H9 (cell line): ENCODE data around the gene ADAMTS17. TPM values are rescaled to one million over a fixed set of nuclear protein-coding genes. Genes with fewer than 3 reads are reported as not detected.

Experiments
- DNase-seq: peaks from one replicate; pipeline ENCODE4 v3.0.0-alpha.2; 2017
- H2AFZ ChIP-seq: one replicate; pipeline ENCODE4 v1.6.1; 2013; ENCODE audit warnings: mild to moderate bottlenecking, low read length, control low read depth, moderate library complexity
- H2AK5ac ChIP-seq: 2 replicates; pipeline ENCODE4 v1.6.1; 2013; ENCODE audit warnings: low read length, control low read depth, mixed read lengths; ENCODE audit not compliant: insufficient read length
- H2BK120ac ChIP-seq: one replicate; pipeline ENCODE4 v1.6.1; 2013; ENCODE audit warnings: low read depth, mild to moderate bottlenecking, low read length, control low read depth, inconsistent platforms; ENCODE audit not compliant: poor library complexity, severe bottlenecking
- H2BK12ac ChIP-seq: 2 replicates; pipeline ENCODE4 v1.6.1; 2013; ENCODE audit warnings: low read length, control low read depth, mixed read lengths, low read depth; ENCODE audit not compliant: insufficient read length
- H2BK15ac ChIP-seq: 2 replicates; pipeline ENCODE4 v1.6.1; 2013; ENCODE audit warnings: low read depth, low read length, control low read depth
- H2BK20ac ChIP-seq: one replicate; pipeline ENCODE4 v1.6.1; 2013; ENCODE audit warnings: low read depth, mild to moderate bottlenecking, low read length, control low read depth, inconsistent platforms; ENCODE audit not compliant: poor library complexity, severe bottlenecking
- H2BK5ac ChIP-seq: 2 replicates; pipeline ENCODE4 v1.6.1; 2013; ENCODE audit warnings: low read length, control low read depth, mixed read lengths; ENCODE audit not compliant: insufficient read length
- H3K14ac ChIP-seq: 2 replicates; pipeline ENCODE4 v1.6.1; 2013; ENCODE audit warnings: low read length, control low read depth; ENCODE audit not compliant: insufficient read depth
- H3K18ac ChIP-seq: 2 replicates; pipeline ENCODE4 v1.6.1; 2013; ENCODE audit warnings: low read depth, mild to moderate bottlenecking, mixed read lengths, low read length, control low read depth; ENCODE audit not compliant: insufficient read length
- H3K23ac ChIP-seq: 2 replicates; pipeline ENCODE4 v1.6.1; 2013; ENCODE audit warnings: low read length, control low read depth, mixed read lengths, low read depth; ENCODE audit not compliant: insufficient read length
- H3K23me2 ChIP-seq: 2 replicates; pipeline ENCODE4 v1.6.1; 2013; ENCODE audit warnings: low read depth, mild to moderate bottlenecking, mixed read lengths, low read length, control low read depth; ENCODE audit not compliant: insufficient read length, poor library complexity, severe bottlenecking
- H3K27ac ChIP-seq: 2 replicates; pipeline ENCODE4 v1.5.1; 2013; ENCODE audit warnings: low read length, control low read depth, mixed read lengths, low read depth; ENCODE audit not compliant: insufficient read length
- H3K27me3 ChIP-seq: 2 replicates; pipeline ENCODE4 v1.6.1; 2013; ENCODE audit warnings: low read length, control low read depth, inconsistent platforms; ENCODE audit not compliant: insufficient read depth
- H3K4ac ChIP-seq: 2 replicates; pipeline ENCODE4 v1.6.1; 2013; ENCODE audit warnings: low read depth, mild to moderate bottlenecking, control low read depth, inconsistent platforms, low read length, moderate library complexity
- H3K4me1 ChIP-seq: 2 replicates; pipeline ENCODE4 v1.6.1; 2013; ENCODE audit warnings: low read length, control low read depth, inconsistent platforms; ENCODE audit not compliant: insufficient read depth
- H3K4me2 ChIP-seq: 2 replicates; pipeline ENCODE4 v1.6.1; 2013; ENCODE audit warnings: low read length, control low read depth, mixed read lengths; ENCODE audit not compliant: insufficient read length, insufficient read depth
- H3K56ac ChIP-seq: 2 replicates; pipeline ENCODE4 v1.6.1; 2013; ENCODE audit warnings: low read depth, mild to moderate bottlenecking, mixed read lengths, low read length, control low read depth; ENCODE audit not compliant: insufficient read length
- H3K79me1 ChIP-seq: 2 replicates; pipeline ENCODE4 v1.6.1; 2013; ENCODE audit warnings: low read depth, mild to moderate bottlenecking, moderate library complexity, low read length, control low read depth, inconsistent platforms; ENCODE audit not compliant: insufficient read depth, poor library complexity, severe bottlenecking
- H3K79me2 ChIP-seq: 2 replicates; pipeline ENCODE4 v1.6.1; 2013; ENCODE audit warnings: low read length, control low read depth, inconsistent platforms; ENCODE audit not compliant: insufficient read depth
- H3K9ac ChIP-seq: 2 replicates; pipeline ENCODE4 v1.6.1; 2013; ENCODE audit warnings: low read length, control low read depth, mixed read lengths; ENCODE audit not compliant: insufficient read length; ENCODE audit errors: extremely low read depth
- H3K9me3 ChIP-seq: one replicate; pipeline ENCODE4 v1.6.1; 2013; ENCODE audit warnings: low read depth, low read length, inconsistent platforms; ENCODE audit not compliant: control insufficient read depth
- H3T11ph ChIP-seq: one replicate; pipeline ENCODE4 v1.6.1; 2013; ENCODE audit warnings: mild to moderate bottlenecking, low read length, control low read depth, inconsistent platforms
- H4K20me1 ChIP-seq: one replicate; pipeline ENCODE4 v1.6.1; 2013; ENCODE audit not compliant: control insufficient read depth, insufficient read length, insufficient read depth
- H4K5ac ChIP-seq: 2 replicates; pipeline ENCODE4 v1.6.1; 2013; ENCODE audit warnings: low read depth, mild to moderate bottlenecking, mixed read lengths, low read length, control low read depth; ENCODE audit not compliant: insufficient read length
- H4K8ac ChIP-seq: replicated peaks from 2 replicates; pipeline ENCODE4 v1.6.1; 2013; ENCODE audit warnings: low read length, control low read depth, mixed read lengths, low read depth; ENCODE audit not compliant: insufficient read length
- H4K91ac ChIP-seq: 2 replicates; pipeline ENCODE4 v1.6.1; 2013; ENCODE audit warnings: low read depth, mild to moderate bottlenecking, moderate library complexity, mixed read lengths, low read length, control low read depth; ENCODE audit not compliant: insufficient read length
- H3K27ac Mint-ChIP-seq, 3 experiments: 2 replicates in 2 of 3; 3 replicates in 1 of 3; pipeline ENCODE4 v1.8.0; 2020 to 2021; ENCODE audit warnings: mixed read lengths in 3 of 3, mild to moderate bottlenecking in 1 of 3, moderate library complexity in 1 of 3
- H3K27me3 Mint-ChIP-seq: 2 replicates; pipeline ENCODE4 v1.8.0; 2021; ENCODE audit warnings: low read depth, mild to moderate bottlenecking, moderate library complexity, mixed read lengths
- H3K36me3 Mint-ChIP-seq, 3 experiments: 2 replicates in 2 of 3; 3 replicates in 1 of 3; pipeline ENCODE4 v1.8.0; 2020 to 2021; ENCODE audit warnings: low read depth in 3 of 3, mixed read lengths in 3 of 3; ENCODE audit not compliant: insufficient read depth in 1 of 3
- H3K4me1 Mint-ChIP-seq, 2 experiments: 2 replicates each; pipeline ENCODE4 v1.8.0; 2020; ENCODE audit warnings: mixed read lengths in 2 of 2
- H3K4me3 Mint-ChIP-seq, 2 experiments: 2 replicates in 1 of 2; 3 replicates in 1 of 2; pipeline ENCODE4 v1.8.0; 2020 to 2021; ENCODE audit warnings: mild to moderate bottlenecking in 2 of 2, mixed read lengths in 2 of 2, moderate library complexity in 1 of 2
- H3K9me3 Mint-ChIP-seq, 2 experiments: 2 replicates in 1 of 2; 3 replicates in 1 of 2; pipeline ENCODE4 v1.8.0; 2020; ENCODE audit warnings: mild to moderate bottlenecking in 2 of 2, mixed read lengths in 2 of 2, moderate library complexity in 1 of 2
- CTCF ChIP-seq: fragments of 200-600 bp; sonication (generic); conservative IDR thresholded peaks from 3 replicates; pipeline ENCODE4 v1.8.0; 2021; ENCODE audit warnings: antibody characterized with exemption, mild to moderate bottlenecking
- WGBS: extraction: QIAGEN DNeasy Blood & Tissue Kit; methylation state at CpG from one replicate; pipeline ENCODE4 v1.1.7; 2013; ENCODE audit warnings: missing lambda C conversion rate, low lambda C conversion rate, mixed read lengths; ENCODE audit not compliant: insufficient read length; ENCODE audit errors: extremely low coverage; 5-methylcytosine and 5-hydroxymethylcytosine counted together
- total RNA-seq: library from RNA; stranded (reverse); gene quantifications from 2 replicates; pipeline ENCODE4 v1.2.1, GENCODE V29; 2021

Gene ADAMTS17
- total RNA-seq, 1 experiment from 2014 or later = 2.9 TPM

DNA sequence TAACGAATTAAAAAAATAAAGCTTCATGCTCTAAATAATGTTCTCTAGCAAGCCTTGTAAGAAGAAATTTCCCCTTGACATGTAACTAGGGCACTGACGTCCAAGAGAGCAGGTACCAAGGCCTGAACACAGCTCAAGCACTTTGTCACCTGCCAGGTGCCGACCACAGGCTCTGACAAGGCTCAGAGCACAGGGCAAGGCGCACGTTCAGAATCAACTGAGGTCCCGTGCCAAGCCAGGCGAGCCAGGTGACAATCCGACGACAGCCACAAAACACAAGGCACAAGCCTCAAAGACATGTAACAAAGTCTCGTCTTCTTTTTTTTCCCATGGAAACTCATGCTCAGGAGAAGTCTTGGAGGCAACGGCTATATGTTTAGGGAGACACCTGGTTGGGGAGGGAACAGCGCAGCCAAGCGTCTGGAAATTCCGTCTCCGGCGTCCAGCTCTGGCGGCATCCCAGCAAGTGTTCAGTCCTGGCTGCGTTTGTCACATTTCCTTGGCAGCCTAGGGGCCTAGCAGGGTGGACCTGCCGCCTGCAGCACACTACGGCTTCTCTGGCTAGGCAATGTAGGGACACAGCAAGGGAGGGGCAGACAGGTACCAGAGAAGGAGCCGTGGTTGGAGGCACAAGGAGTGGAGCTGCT is 76.7 kb downstream of the ADAMTS17 start:
- no peaks in the 10 kb centered on the region for H3K23me2 ChIP-seq
- no peak overlapping the region for H4K5ac ChIP-seq
- H2BK12ac ChIP-seq = no peak overlapping the region
- Mint-ChIP-seq H3K27me3 (peaks cover 5% of the 10 kb centered on the region), H3K4me1 (peaks cover 2% of the 10 kb centered on the region in 2 experiments; a peak in 2 of 4 replicates), H3K4me3 (no peak overlapping the region), H3K36me3 (peaks cover 0 to 2% (median 0%) of the 10 kb centered on the region in 3 experiments; a peak in 2 of 7 replicates), H3K9me3 (peaks cover 0 to 7% of the 10 kb centered on the region in 2 experiments; a peak in 2 of 5 replicates), H3K27ac (no peak overlapping the region)
- no peak overlapping the region for H3K23ac ChIP-seq
- H3K56ac ChIP-seq = no peak overlapping the region
- H3K9ac ChIP-seq = no peak overlapping the region
- H4K20me1 ChIP-seq = no peaks in the 10 kb centered on the region
- no peak overlapping the region for H2BK120ac ChIP-seq
- H4K91ac ChIP-seq = no peak overlapping the region
- no peak overlapping the region for H2AK5ac ChIP-seq
- H3K79me2 ChIP-seq = no peaks in the 10 kb centered on the region
- H3K18ac ChIP-seq = peak overlapping the region; percentile 23
- H4K8ac ChIP-seq = no peak overlapping the region
- no peak for DNase-seq
- no CpG with 5 or more reads among the region's 21 CpGs for WGBS
- no peak overlapping the region for H3K4ac ChIP-seq
- H3T11ph ChIP-seq = no peak overlapping the region
- no peak overlapping the region for H3K27ac ChIP-seq
- H3K4me1 ChIP-seq = no peaks in the 10 kb centered on the region
- no peak for TF ChIP-seq CTCF
- no peak overlapping the region for H3K4me2 ChIP-seq
- no peaks in the 10 kb centered on the region for H3K27me3 ChIP-seq
- no peak overlapping the region for H3K14ac ChIP-seq
- H2AFZ ChIP-seq = no peak overlapping the region
- H2BK20ac ChIP-seq = no peak overlapping the region
- no peak overlapping the region for H2BK15ac ChIP-seq
- H3K79me1 ChIP-seq = no peaks in the 10 kb centered on the region
- no peaks in the 10 kb centered on the region for H3K9me3 ChIP-seq
- no peak overlapping the region for H2BK5ac ChIP-seq
